GM12878 (cell line): ENCODE measurements around the gene CYTL1. TPM values are rescaled to one million over a fixed set of nuclear protein-coding genes. Genes with fewer than 3 reads are reported as not detected.

ENCODE experiments used
- ATAC-seq: fragments of 200-7000 bp; cut with Tn5 transposase; 3 replicates; pipeline ENCODE4 v1.9.1; 2020; ENCODE audit warnings: mild to moderate bottlenecking, moderate library complexity
- BruUV-seq: library from RNA; stranded (reverse); fragments of 400-500 nt; replicated peaks from 2 replicates; lab custom pipeline; 2021; lab: Mats Ljungman, UMichigan
- CTCF ChIA-PET: fragments of 300-600 bp; sonication (Branson Sonifier 250); formaldehyde crosslinking; extraction: SDS; loops from one replicate; lab custom pipeline; 2021; ENCODE audit warnings: inconsistent platforms; lab: Yijun Ruan, JAX
- POLR2A ChIA-PET: fragments of 350-600 bp; formaldehyde crosslinking; extraction: SDS; loops from one replicate; lab custom pipeline; 2021; ENCODE audit warnings: inconsistent platforms; lab: Charles Lee
- RAD21 ChIA-PET: fragments of 300-600 bp; sonication (Branson Sonifier 250); formaldehyde crosslinking; loops from one replicate; lab custom pipeline; 2023; ENCODE audit warnings: antibody characterized with exemption; ENCODE audit not compliant: unreplicated experiment; lab: Charles Lee
- SMC1A ChIA-PET: fragments of 300-600 bp; sonication (Branson Sonifier 250); formaldehyde crosslinking; loops from one replicate; lab custom pipeline; 2023; ENCODE audit not compliant: unreplicated experiment, uncharacterized antibody; lab: Charles Lee
- DNase-seq: peaks from one replicate; pipeline ENCODE4 v3.0.0-alpha.2; 2011; ENCODE audit warnings: low read depth, low spot score
- FAIRE-seq: peaks from 3 replicates; lab custom pipeline; 2011; peaks lifted over from hg19 to GRCh38; lab: Jason Lieb, UNC
- H2AFZ ChIP-seq: 2 replicates; pipeline ENCODE4 v1.6.0; 2011; ENCODE audit warnings: low read depth, low read length, control low read depth; ENCODE audit not compliant: control insufficient read depth
- H3K27ac ChIP-seq: 2 replicates; pipeline ENCODE4 v1.5.1; 2011; ENCODE audit warnings: control low read depth; ENCODE audit not compliant: control insufficient read depth, insufficient read depth
- H3K27me3 ChIP-seq, 2 experiments: replicated peaks in 1 of 2; 2 replicates each; pipeline versions ENCODE4 v1.6.0 to v1.6.1; 2011; ENCODE audit warnings: low read length in 1 of 2; ENCODE audit not compliant: control insufficient read depth in 2 of 2, insufficient read depth in 2 of 2
- H3K36me3 ChIP-seq, 2 experiments: 2 replicates each; pipeline ENCODE4 v1.5.1; 2011; ENCODE audit warnings: low read length in 1 of 2; ENCODE audit not compliant: control insufficient read depth in 2 of 2, insufficient read depth in 2 of 2
- H3K4me1 ChIP-seq: 2 replicates; pipeline ENCODE4 v1.6.1; 2011; ENCODE audit warnings: mild to moderate bottlenecking, low read length, moderate library complexity, mixed read lengths; ENCODE audit not compliant: control insufficient read depth, insufficient read depth
- H3K4me2 ChIP-seq: 2 replicates; pipeline ENCODE4 v1.6.0; 2011; ENCODE audit warnings: control low read depth; ENCODE audit not compliant: control insufficient read depth, insufficient read depth
- H3K4me3 ChIP-seq: fragments of 200-600 bp; sonication (generic); 2 replicates; pipeline ENCODE4 v1.5.1; 2016
- H3K79me2 ChIP-seq: 2 replicates; pipeline ENCODE4 v1.6.0; 2011; ENCODE audit warnings: low read length; ENCODE audit not compliant: control insufficient read depth, insufficient read depth
- H3K9ac ChIP-seq: 2 replicates; pipeline ENCODE4 v1.8.0; 2011; ENCODE audit warnings: low read length, control low read depth, mixed read lengths; ENCODE audit not compliant: control insufficient read depth, insufficient read depth
- H3K9me3 ChIP-seq: replicated peaks from 3 replicates; pipeline ENCODE4 v1.5.1; 2011; ENCODE audit warnings: mild to moderate bottlenecking, low read length; ENCODE audit not compliant: control insufficient read depth, insufficient read depth
- H4K20me1 ChIP-seq: 2 replicates; pipeline ENCODE4 v1.6.0; 2011; ENCODE audit not compliant: control insufficient read depth, insufficient read depth
- ATF3 ChIP-seq: IDR thresholded peaks from 2 replicates; pipeline ENCODE4 v1.6.1; 2011; ENCODE audit warnings: low read depth, mild to moderate bottlenecking, low read length, moderate library complexity, borderline replicate concordance; ENCODE audit errors: extremely low read depth
- CBX5 ChIP-seq: sonication (generic); IDR thresholded peaks from 2 replicates; pipeline ENCODE4 v1.6.1; 2016; ENCODE audit warnings: low read depth, moderate library complexity, mild to moderate bottlenecking, inconsistent platforms
- CREB1 ChIP-seq: IDR thresholded peaks from 2 replicates; pipeline ENCODE4 v1.6.1; 2012; ENCODE audit warnings: low read depth, mild to moderate bottlenecking, inconsistent platforms
- CTCF ChIP-seq, 3 experiments: IDR thresholded peaks in 2 of 3; conservative IDR thresholded peaks in 1 of 3; 2 replicates each; pipeline ENCODE4 v1.5.1; 2011; ENCODE audit warnings: low read depth in 3 of 3, low read length in 3 of 3, mild to moderate bottlenecking in 3 of 3, control low read depth in 2 of 3, moderate library complexity in 2 of 3, inconsistent platforms in 1 of 3, mixed read lengths in 1 of 3; ENCODE audit not compliant: control insufficient read depth in 2 of 3, insufficient read depth in 1 of 3; ENCODE audit errors: extremely low read depth in 1 of 3
- IRF4 ChIP-seq: IDR thresholded peaks from 2 replicates; pipeline ENCODE4 v1.6.1; 2011; ENCODE audit warnings: low read depth, low read length
- MTA2 ChIP-seq: fragments of 450-650 bp; IDR thresholded peaks from 2 replicates; pipeline ENCODE4 v1.6.1; 2016; ENCODE audit warnings: low read depth, mild to moderate bottlenecking, moderate library complexity
- REST ChIP-seq: IDR thresholded peaks from 2 replicates; pipeline ENCODE4 v1.6.1; 2012; ENCODE audit warnings: mild to moderate bottlenecking, low read depth, low read length
- SMAD1 ChIP-seq: fragments of 450-650 bp; IDR thresholded peaks from 2 replicates; pipeline ENCODE4 v1.6.1; 2018; ENCODE audit warnings: mild to moderate bottlenecking, low read depth; ENCODE audit not compliant: partially characterized antibody
- TBL1XR1 ChIP-seq: IDR thresholded peaks from 2 replicates; pipeline ENCODE4 v1.6.1; 2012; ENCODE audit warnings: low read depth, low read length, improper control_type of control experiment
- ZSCAN29 ChIP-seq: fragments of 450-650 bp; IDR thresholded peaks from 2 replicates; pipeline ENCODE4 v1.6.1; 2017; ENCODE audit warnings: mild to moderate bottlenecking, moderate library complexity
- WGBS: methylation state at CpG from one replicate; pipeline ENCODE4 v1.1.6; 2016; ENCODE audit warnings: low lambda C conversion rate; ENCODE audit not compliant: insufficient replicate concordance, insufficient coverage; ENCODE audit errors: missing lambda C conversion rate; 5-methylcytosine and 5-hydroxymethylcytosine counted together
- in situ Hi-C: fragments of 300-500 bp; cut with MboI; formaldehyde crosslinking; loops from 9 replicates; pipeline ENCODE4 v1.14.3; 2018; ENCODE audit warnings: mixed read lengths
- intact Hi-C: fragments of 100-400 bp; cut with micrococcal nuclease; formaldehyde crosslinking; loops from one replicate; pipeline ENCODE4 v1.14.2; 2022; ENCODE audit not compliant: unreplicated experiment
- polyA plus RNA-seq, 11 experiments: library from polyadenylated mRNA; depleted of rRNA in 4 of 11; unstranded in 6 of 11; stranded (reverse) in 5 of 11; fragments of >200 nt; fragmentation: Nextera tagmentation in 4 of 11; fragmentation: Illumina TruSeq in 1 of 11; extraction: Ambion mirVana in 4 of 11; extraction: Trizol in 1 of 11; gene quantifications; 1 replicate in 1 of 11; 2 replicates in 10 of 11; pipeline versions ENCODE4 v1.2.1 to v1.2.3, GENCODE V29; 2011 to 2016; ENCODE audit warnings: inconsistent platforms in 2 of 11, missing spikeins in 2 of 11, low read depth in 1 of 11
- total RNA-seq, 4 experiments: library from RNA; depleted of rRNA in 3 of 4; stranded (reverse); fragments of >200 nt in 3 of 4; fragmentation: Illumina TruSeq in 1 of 4; extraction: Trizol in 1 of 4; gene quantifications; 2 replicates each; pipeline versions ENCODE4 v1.2.1 to v1.2.3, GENCODE V29; 2013 to 2021

The CYTL1 gene
- total and polyA plus RNA-seq, 10 of the 15 experiments (the other 5 are each of a cell fraction or from before 2014, with no cell fraction given) = not detected

GRCh38 chr4:4971796-4972195 is 47.5 kb downstream of the CYTL1 start:
- Histone ChIP-seq H3K9me3 (peaks cover 7% of the 10 kb centered on the region; the same call in 1 of the 3 replicates), H2AFZ (no peak overlapping the region), H3K9ac (no peak overlapping the region), H3K4me1 (no peaks in the 10 kb centered on the region), H3K36me3 (no peaks in the 10 kb centered on the region), H3K27ac (no peak overlapping the region), H3K4me2 (no peak overlapping the region), H3K79me2 (no peaks in the 10 kb centered on the region), H3K27me3 (no peaks in the 10 kb centered on the region; a peak in 1 of 4 replicates), H3K4me3 (no peak overlapping the region), H4K20me1 (no peaks in the 10 kb centered on the region)
- intact Hi-C loops (no loop called here), in situ Hi-C loops (no loop called here)
- TF ChIP-seq IRF4 (no peak), SMAD1 (no peak), MTA2 (no peak)
- ChIA-PET CTCF (no interaction called here), RAD21 (no interaction called here), POLR2A (no interaction called here), SMC1A (no interaction called here)
- no peak for DNase-seq
- no peak for FAIRE-seq
- BruUV-seq = no TSS peak
- no peak for ATAC-seq
- 0% methylated on average over 1 of the region's 1 CpG for WGBS

- TF ChIP-seq ATF3 = no peak
- no peak for TF ChIP-seq REST
- TF ChIP-seq TBL1XR1 = no peak
- no peak for TF ChIP-seq CTCF (IDR thresholded peaks at IDR 0.05 in 2 of 3, conservative IDR thresholded peaks at IDR 0.05 in 1 of 3; ENCODE audit: control insufficient read depth in 2 of 3, extremely low read depth in 1 of 3, insufficient read depth in 1 of 3, low read depth in 3 of 3, low read length in 3 of 3)
- no peak for TF ChIP-seq CREB1
- no peak for TF ChIP-seq CBX5
- TF ChIP-seq ZSCAN29 = no peak
- 33% methylated on average over 8 of the region's 8 CpGs for WGBS
Measured at GRCh38 chr4:4969298-4969697, 50.0 kb downstream of the CYTL1 start.

More at GRCh38 chr4:4969298-4969697, 50.0 kb downstream of the CYTL1 start:
- CTCF ChIA-PET = no interaction called here
- Histone ChIP-seq H3K4me2 (no peak overlapping the region), H3K27ac (no peak overlapping the region), H3K4me1 (no peaks in the 10 kb centered on the region), H3K9ac (no peak overlapping the region), H3K4me3 (no peak overlapping the region), H2AFZ (no peak overlapping the region), H3K27me3 (no peaks in the 10 kb centered on the region; a peak in 1 of 4 replicates), H4K20me1 (no peaks in the 10 kb centered on the region), H3K36me3 (no peaks in the 10 kb centered on the region), H3K79me2 (no peaks in the 10 kb centered on the region), H3K9me3 (no peaks in the 10 kb centered on the region; the same call in 2 of the 3 replicates)
- SMC1A ChIA-PET = no interaction called here
- FAIRE-seq (no peak), DNase-seq (no peak), ATAC-seq (no peak)
- POLR2A ChIA-PET = no interaction called here
- BruUV-seq = no TSS peak
- in situ Hi-C loops (no loop called here), intact Hi-C loops (no loop called here)
- RAD21 ChIA-PET = no interaction called here
